Colonic mucosa (tissue), 4 donors: ENCODE measurements around the gene CNDP1. TPM values are rescaled to one million over a fixed set of nuclear protein-coding genes. Genes with fewer than 3 reads are reported as not detected.

Experiments used
- DNase-seq: peaks from one replicate; pipeline ENCODE4 v3.0.0-alpha.2; 2020
- H3K27ac ChIP-seq: fragments of 200-600 bp; one replicate; pipeline ENCODE4 v1.8.0; 2021
- H3K27me3 ChIP-seq: fragments of 200-600 bp; one replicate; pipeline ENCODE4 v1.8.0; 2021
- H3K36me3 ChIP-seq: fragments of 200-600 bp; one replicate; pipeline ENCODE4 v1.8.0; 2021
- H3K4me1 ChIP-seq: fragments of 200-600 bp; one replicate; pipeline ENCODE4 v1.8.0; 2021; ENCODE audit warnings: mild to moderate bottlenecking
- H3K4me3 ChIP-seq: fragments of 200-600 bp; one replicate; pipeline ENCODE4 v1.8.0; 2021
- H3K9ac ChIP-seq, 2 donors: one replicate each; pipeline ENCODE4 v1.7.0; 2013; ENCODE audit warnings: control low read depth in 2 of 2, low read depth in 2 of 2, low read length in 2 of 2
- H3K9me3 ChIP-seq: fragments of 200-600 bp; one replicate; pipeline ENCODE4 v1.8.0; 2021
- CTCF ChIP-seq: fragments of 200-600 bp; IDR thresholded peaks from one replicate; pipeline ENCODE4 v1.8.0; 2022; ENCODE audit warnings: antibody characterized with exemption, mild to moderate bottlenecking
- intact Hi-C: fragments of 100-400 bp; cut with DNase I; formaldehyde crosslinking; loops from one replicate; pipeline ENCODE4 v1.14.1; 2022
- total RNA-seq, 2 donors: library from RNA; stranded (reverse); fragmentation: NEBNext Ultra II Directional in 1 of 2; extraction: Animal tissue kit (Norgen Biotek cat#: 25700) in 1 of 2; gene quantifications; one replicate each; pipeline ENCODE4 v1.2.1, GENCODE V29; 2021
- donor health status: healthy.
- donor health status: DM: no; HTN: no; CAD: no.
- donor health status: DM: no; HTN: no; CAD: no.

The CNDP1 gene
- total RNA-seq, 2 donors from 2014 or later = 0.10 TPM; not detected in 1

GRCh38 chr18:74571895-74572680, 37.8 kb downstream of the CNDP1 start:
- no peak for TF ChIP-seq CTCF
- Histone ChIP-seq H3K4me1 (no peaks in the 10 kb centered on the region), H3K27ac (no peak overlapping the region), H3K9me3 (no peaks in the 10 kb centered on the region), H3K36me3 (no peaks in the 10 kb centered on the region), H3K4me3 (no peak overlapping the region), H3K9ac (no peak overlapping the region), H3K27me3 (no peaks in the 10 kb centered on the region)
- DNase-seq = no peak
- intact Hi-C loops = no loop called here

GRCh38 chr18:74573053-74573452, 38.8 kb downstream of the CNDP1 start:
- TF ChIP-seq CTCF = no peak

GRCh38 chr18:74574916-74575315, 40.6 kb downstream of the CNDP1 start:
- H3K4me1 ChIP-seq = no peaks in the 10 kb centered on the region
- no peaks in the 10 kb centered on the region for H3K9me3 ChIP-seq
- TF ChIP-seq CTCF = no peak
- no peak overlapping the region for H3K4me3 ChIP-seq
- H3K27me3 ChIP-seq = no peaks in the 10 kb centered on the region
- H3K36me3 ChIP-seq = no peaks in the 10 kb centered on the region
- DNase-seq = no peak
- H3K27ac ChIP-seq = no peak overlapping the region
- intact Hi-C loops = no loop called here
- no peak overlapping the region for H3K9ac ChIP-seq

More at GRCh38 chr18:74573053-74573452, 38.8 kb downstream of the CNDP1 start:
- H3K4me3 ChIP-seq = no peak overlapping the region
- no peak for DNase-seq
- H3K4me1 ChIP-seq = no peaks in the 10 kb centered on the region
- H3K36me3 ChIP-seq = no peaks in the 10 kb centered on the region
- no peak overlapping the region for H3K27ac ChIP-seq
- intact Hi-C loops = no loop called here
- H3K27me3 ChIP-seq = no peaks in the 10 kb centered on the region
- no peaks in the 10 kb centered on the region for H3K9me3 ChIP-seq
- H3K9ac ChIP-seq = no peak overlapping the region

GRCh38 chr18:74577019-74577418, 42.7 kb downstream of the CNDP1 start:
- Histone ChIP-seq H3K36me3 (no peaks in the 10 kb centered on the region), H3K27me3 (no peaks in the 10 kb centered on the region), H3K27ac (no peak overlapping the region), H3K4me3 (no peak overlapping the region), H3K9me3 (no peaks in the 10 kb centered on the region), H3K4me1 (no peaks in the 10 kb centered on the region), H3K9ac (no peak overlapping the region)
- no peak for DNase-seq
- intact Hi-C loops = no loop called here
- TF ChIP-seq CTCF = no peak

- H3K27me3 ChIP-seq = no peaks in the 10 kb centered on the region
- no peak overlapping the region for H3K9ac ChIP-seq
- intact Hi-C loops = no loop called here
Measured at GRCh38 chr18:74579496-74580065, 45.3 kb downstream of the CNDP1 start.

More at GRCh38 chr18:74579496-74580065, 45.3 kb downstream of the CNDP1 start:
- no peak for TF ChIP-seq CTCF
- Histone ChIP-seq H3K4me1 (no peaks in the 10 kb centered on the region), H3K4me3 (no peak overlapping the region), H3K9me3 (no peaks in the 10 kb centered on the region), H3K36me3 (no peaks in the 10 kb centered on the region), H3K27ac (no peak overlapping the region)
- no peak for DNase-seq
